ENCODE measurements around the gene AADAC.

- TF ChIP-seq CTCF (IDR thresholded peaks at IDR 0.05; ENCODE audit: poor library complexity, severe bottlenecking) (no peak), POLR2AphosphoS5 (IDR thresholded peaks at IDR 0.05) (no peak), EP300 (conservative IDR thresholded peaks at IDR 0.05; ENCODE audit: poor library complexity, severe bottlenecking) (no peak), REST (IDR thresholded peaks at IDR 0.05; ENCODE audit: borderline replicate concordance) (no peak), TAF1 (IDR thresholded peaks at IDR 0.05; ENCODE audit: low read depth) (no peak), EZH2 (IDR thresholded peaks at IDR 0.05; ENCODE audit: borderline replicate concordance, insufficient read depth, low read length, poor library complexity, severe bottlenecking) (no peak), RAD21 (conservative IDR thresholded peaks at IDR 0.05) (no peak), SMC3 (conservative IDR thresholded peaks at IDR 0.05; ENCODE audit: poor library complexity) (no peak)
Measured at GRCh38 chr3:151873398-151873797, 59.5 kb downstream of the AADAC start, which contains the start of gene SUCNR1.
